ENCODE measurements around the gene POU2F1.

DNA sequence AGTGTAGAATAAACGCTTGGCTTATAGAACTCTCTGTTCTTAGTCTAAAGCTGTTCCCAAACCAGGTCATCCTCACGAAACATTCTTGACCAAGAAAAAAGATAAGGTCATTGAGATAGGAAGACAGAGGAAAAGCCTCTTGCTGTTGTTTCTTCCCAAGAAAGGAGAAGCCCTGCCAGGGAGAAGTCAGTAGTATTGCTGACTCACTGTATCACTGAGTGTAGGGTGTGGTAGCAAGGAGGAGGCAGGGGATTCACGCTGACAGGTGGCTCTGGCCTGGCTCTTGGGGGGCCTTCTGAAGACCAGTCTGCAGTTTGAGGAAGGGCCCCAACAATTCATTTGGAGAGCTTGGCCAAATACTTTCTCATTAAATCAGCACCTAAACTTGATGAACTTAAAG is 199.8 kb downstream of the POU2F1 start:
- TF ChIP-seq CTCF (IDR thresholded peaks at IDR 0.05) (no peak), POLR2A (IDR thresholded peaks at IDR 0.05) (no peak)

All from Peyer's patch (tissue), 4 donors.